IPS-15b (cell line): ENCODE results near the gene CDH23.
"Not testable (repeated sequence)": the region's sequence is repeated elsewhere in the genome, so short reads cannot be mapped to it uniquely, and the experiment has no call there.

Source experiments
- H3K27me3 ChIP-seq: one replicate; pipeline ENCODE4 v1.6.1; 2013; ENCODE audit warnings: low read length; ENCODE audit not compliant: control insufficient read depth, insufficient read depth
- H3K36me3 ChIP-seq: one replicate; pipeline ENCODE4 v1.6.1; 2013; ENCODE audit warnings: low read length; ENCODE audit not compliant: control insufficient read depth, insufficient read depth
- H3K4me1 ChIP-seq: one replicate; pipeline ENCODE4 v1.6.1; 2013; ENCODE audit warnings: mild to moderate bottlenecking, low read length; ENCODE audit not compliant: control insufficient read depth, insufficient read depth
- H3K4me3 ChIP-seq: one replicate; pipeline ENCODE4 v1.5.1; 2013; ENCODE audit warnings: low read depth, low read length
- H3K9ac ChIP-seq: one replicate; pipeline ENCODE4 v1.6.1; 2013; ENCODE audit warnings: low read depth, mild to moderate bottlenecking, low read length
- H3K9me3 ChIP-seq: one replicate; pipeline ENCODE4 v1.6.1; 2013; ENCODE audit warnings: mild to moderate bottlenecking, low read length; ENCODE audit not compliant: control insufficient read depth, insufficient read depth

Gene CDH23

GRCh38 chr10:71594934-71595571 lies 198.3 kb downstream of the CDH23 start:
- Histone ChIP-seq H3K27me3 (no peaks in the 10 kb centered on the region), H3K4me3 (no peak overlapping the region), H3K4me1 (no peaks in the 10 kb centered on the region), H3K36me3 (no peaks in the 10 kb centered on the region), H3K9me3 (no peaks in the 10 kb centered on the region), H3K9ac (no peak overlapping the region)

- no peaks in the 10 kb centered on the region for H3K36me3 ChIP-seq
These were observed 198.9 kb downstream of the CDH23 start for GRCh38 chr10:71595649-71596048.

GRCh38 chr10:71596127-71596526 lies 199.4 kb downstream of the CDH23 start:
- no peak overlapping the region for H3K9ac ChIP-seq
- H3K4me3 ChIP-seq, result no peak overlapping the region
- no peaks in the 10 kb centered on the region for H3K9me3 ChIP-seq
- no peaks in the 10 kb centered on the region for H3K27me3 ChIP-seq
- no peaks in the 10 kb centered on the region for H3K4me1 ChIP-seq
- no peaks in the 10 kb centered on the region for H3K36me3 ChIP-seq

More at GRCh38 chr10:71595649-71596048, 198.9 kb downstream of the CDH23 start:
- H3K4me3 ChIP-seq, result no peak overlapping the region
- no peaks in the 10 kb centered on the region for H3K9me3 ChIP-seq
- no peak overlapping the region for H3K9ac ChIP-seq
- no peaks in the 10 kb centered on the region for H3K27me3 ChIP-seq
- no peaks in the 10 kb centered on the region for H3K4me1 ChIP-seq

GRCh38 chr10:71596759-71597158 lies 200.0 kb downstream of the CDH23 start:
- Histone ChIP-seq H3K4me3 (no peak overlapping the region), H3K4me1 (no peaks in the 10 kb centered on the region), H3K9me3 (no peaks in the 10 kb centered on the region), H3K9ac (no peak overlapping the region), H3K36me3 (no peaks in the 10 kb centered on the region), H3K27me3 (no peaks in the 10 kb centered on the region)

GRCh38 chr10:71597821-71598498 lies 201.2 kb downstream of the CDH23 start:
- no peak overlapping the region for H3K9ac ChIP-seq
- H3K9me3 ChIP-seq, result no peaks in the 10 kb centered on the region
- H3K4me3 ChIP-seq, result no peak overlapping the region
- no peaks in the 10 kb centered on the region for H3K36me3 ChIP-seq
- H3K4me1 ChIP-seq, result no peaks in the 10 kb centered on the region
- no peaks in the 10 kb centered on the region for H3K27me3 ChIP-seq

GRCh38 chr10:71598621-71599055 lies 201.9 kb downstream of the CDH23 start:
- H3K9ac ChIP-seq, result no peak overlapping the region
- H3K4me1 ChIP-seq, result no peaks in the 10 kb centered on the region
- H3K27me3 ChIP-seq, result no peaks in the 10 kb centered on the region
- H3K4me3 ChIP-seq, result no peak overlapping the region
- no peaks in the 10 kb centered on the region for H3K36me3 ChIP-seq
- no peaks in the 10 kb centered on the region for H3K9me3 ChIP-seq

- H3K4me3 ChIP-seq, result no peak overlapping the region
- H3K9me3 ChIP-seq, result no peaks in the 10 kb centered on the region
- H3K9ac ChIP-seq, result no peak overlapping the region
- no peaks in the 10 kb centered on the region for H3K27me3 ChIP-seq
- H3K36me3 ChIP-seq, result no peaks in the 10 kb centered on the region
- H3K4me1 ChIP-seq, result no peaks in the 10 kb centered on the region
These were observed 202.8 kb downstream of the CDH23 start for GRCh38 chr10:71599518-71599917.

GRCh38 chr10:71600242-71600641 lies 203.5 kb downstream of the CDH23 start:
- H3K9ac ChIP-seq, H3K4me1 ChIP-seq: not testable (repeated sequence)

GRCh38 chr10:71600849-71601248 lies 204.1 kb downstream of the CDH23 start:
- no peak overlapping the region for H3K4me3 ChIP-seq
- H3K36me3 ChIP-seq, result no peaks in the 10 kb centered on the region
- H3K9ac ChIP-seq, result no peak overlapping the region
- H3K27me3 ChIP-seq, result no peaks in the 10 kb centered on the region
- H3K4me1 ChIP-seq, result no peaks in the 10 kb centered on the region
- no peaks in the 10 kb centered on the region for H3K9me3 ChIP-seq

More at GRCh38 chr10:71600242-71600641, 203.5 kb downstream of the CDH23 start:
- not testable (repeated sequence) for H3K27me3 ChIP-seq, H3K4me3 ChIP-seq, H3K9me3 ChIP-seq, H3K36me3 ChIP-seq

GRCh38 chr10:71601273-71601672 lies 204.6 kb downstream of the CDH23 start:
- H3K4me3 ChIP-seq, result no peak overlapping the region
- H3K4me1 ChIP-seq, result no peaks in the 10 kb centered on the region
- no peaks in the 10 kb centered on the region for H3K9me3 ChIP-seq
- no peaks in the 10 kb centered on the region for H3K27me3 ChIP-seq
- no peak overlapping the region for H3K9ac ChIP-seq
- H3K36me3 ChIP-seq, result no peaks in the 10 kb centered on the region

GRCh38 chr10:71603150-71603549 lies 206.4 kb downstream of the CDH23 start:
- no peaks in the 10 kb centered on the region for H3K36me3 ChIP-seq
- no peak overlapping the region for H3K4me3 ChIP-seq
- H3K9me3 ChIP-seq, result no peaks in the 10 kb centered on the region
- no peaks in the 10 kb centered on the region for H3K27me3 ChIP-seq
- no peaks in the 10 kb centered on the region for H3K4me1 ChIP-seq
- H3K9ac ChIP-seq, result no peak overlapping the region

- Histone ChIP-seq H3K9me3 (no peaks in the 10 kb centered on the region), H3K9ac (no peak overlapping the region), H3K4me3 (no peak overlapping the region), H3K27me3 (no peaks in the 10 kb centered on the region), H3K4me1 (no peaks in the 10 kb centered on the region), H3K36me3 (no peaks in the 10 kb centered on the region)
These were observed 207.0 kb downstream of the CDH23 start for GRCh38 chr10:71603754-71604153.
